Activated T-cell treated with anti-CD3 and anti-CD28 coated beads for 24 hours (primary cell): Measurements from ENCODE around the gene TET2.
A peak's percentile ranks its signal among the peaks of the same experiment; 100 is the strongest.

Source experiments
- DNase-seq: peaks from one replicate; pipeline ENCODE4 v3.0.0-alpha.2; 2020; ENCODE audit warnings: low read depth

Gene TET2

DNA sequence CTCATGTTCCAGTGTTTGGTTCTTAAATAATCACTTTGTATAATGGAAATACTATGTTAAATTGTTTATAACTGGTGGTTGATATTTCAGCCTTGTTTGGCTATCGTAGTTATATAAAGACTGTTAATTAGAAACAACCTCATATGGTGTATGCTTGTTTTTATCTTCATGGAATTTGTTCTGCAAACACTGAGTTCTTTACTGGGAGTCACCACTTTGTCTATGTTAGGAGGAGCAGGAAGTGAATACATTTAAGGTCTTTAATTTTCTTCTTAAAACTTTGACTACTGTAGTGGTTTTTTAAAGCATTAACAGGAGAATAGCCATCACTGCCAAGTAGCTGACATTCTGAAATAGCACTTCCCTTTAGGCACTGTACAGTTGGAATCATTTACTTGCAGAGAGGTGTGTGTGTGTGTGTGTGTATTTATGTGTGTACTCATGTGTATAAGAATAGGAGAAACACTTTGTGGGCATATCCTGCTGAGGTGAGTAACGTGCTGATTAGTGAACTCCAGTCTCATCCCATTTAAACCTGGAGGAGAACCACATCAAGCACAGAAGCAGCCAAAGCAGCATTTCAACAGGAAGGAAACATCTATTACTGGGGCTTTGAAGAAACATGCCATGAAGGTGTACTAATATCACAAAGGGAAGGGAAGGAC, 37.8 kb downstream of the TET2 start:
- no peak for DNase-seq

DNA sequence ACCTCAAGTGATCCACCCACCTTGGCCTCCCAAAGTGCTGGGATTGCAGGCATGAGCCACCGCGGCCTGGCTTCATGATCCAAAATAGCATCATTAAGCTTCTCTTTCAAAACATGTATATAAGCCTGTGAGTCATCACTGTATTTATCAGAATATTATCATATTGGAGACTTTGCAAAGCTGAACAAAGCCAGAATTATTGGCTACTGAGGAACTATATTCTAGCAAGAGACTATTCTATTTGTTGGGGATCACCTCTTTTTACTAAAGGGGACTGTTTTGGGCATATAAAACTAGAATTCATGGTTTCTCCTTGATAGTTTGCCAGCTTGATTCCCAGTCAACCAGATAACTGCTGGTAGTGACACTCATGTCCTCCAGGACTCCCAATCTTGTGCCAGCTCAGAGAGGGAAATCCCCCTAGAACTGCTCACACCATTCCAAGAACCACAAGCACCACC, 40.1 kb downstream of the TET2 start:
- no peak for DNase-seq

DNA sequence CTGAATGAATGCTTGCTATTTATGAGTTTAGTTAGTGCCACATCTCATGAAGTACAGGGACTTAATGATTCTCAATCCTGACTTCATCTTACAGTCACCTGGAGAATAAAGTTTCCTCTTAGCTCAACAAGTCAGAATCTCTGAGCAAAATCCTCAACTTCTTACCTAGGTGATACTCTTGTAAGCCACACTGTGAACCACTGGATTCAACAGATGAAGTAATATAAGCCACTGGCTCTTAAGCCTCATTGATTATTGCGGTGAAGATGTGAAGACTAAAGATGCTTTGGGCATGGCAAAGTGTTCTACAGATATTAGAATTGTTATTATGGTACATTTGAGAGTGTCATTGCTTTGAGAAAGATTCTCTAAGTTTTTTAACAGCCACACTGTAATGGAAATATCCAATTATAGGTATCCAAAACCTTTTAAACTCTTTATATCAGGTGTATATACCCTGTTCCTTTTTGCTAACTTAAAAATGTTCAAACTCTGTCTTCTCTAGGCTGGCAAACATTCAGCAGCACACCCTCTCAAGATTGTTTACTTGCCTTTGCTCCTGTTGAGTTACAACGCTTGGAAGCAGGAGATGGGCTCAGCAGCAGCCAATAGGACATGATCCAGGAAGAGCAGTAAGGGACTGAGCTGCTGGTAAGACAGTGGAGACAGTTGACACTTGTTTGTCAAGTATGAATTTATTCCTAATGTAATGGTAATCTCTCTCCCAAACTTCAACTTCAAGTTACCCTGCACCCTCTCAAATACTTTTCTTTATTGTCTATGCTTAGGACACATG, 43.4 kb downstream of the TET2 start:
- no peak for DNase-seq

DNA sequence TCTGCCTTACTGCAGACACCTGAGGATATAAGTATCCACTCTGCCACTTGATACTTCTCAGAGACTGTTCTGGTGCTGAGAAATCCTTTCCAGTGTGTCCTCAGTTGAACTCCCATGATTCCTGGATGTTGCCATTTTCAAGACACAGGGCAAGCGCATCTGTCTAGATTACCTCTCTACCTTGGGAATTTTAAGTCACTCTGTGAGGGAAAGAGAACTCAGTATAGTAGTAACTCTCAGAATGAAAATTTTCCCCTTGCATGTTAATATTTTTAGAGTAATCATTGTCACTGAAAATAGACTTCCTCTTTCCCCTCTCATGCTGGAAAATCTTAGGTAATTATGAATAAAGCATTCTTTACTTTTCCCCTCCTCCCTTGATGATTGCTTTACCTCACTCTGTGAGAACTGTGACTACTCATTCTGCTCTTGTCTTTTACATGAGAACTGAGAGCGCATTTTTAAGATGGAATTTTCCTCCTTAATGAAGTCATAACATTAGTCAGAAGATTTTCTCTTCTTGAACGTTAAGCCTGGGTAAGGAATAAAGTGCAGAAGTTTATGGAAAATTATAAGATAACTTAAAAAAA, 45.0 kb downstream of the TET2 start:
- peak; percentile 2 for DNase-seq

DNA sequence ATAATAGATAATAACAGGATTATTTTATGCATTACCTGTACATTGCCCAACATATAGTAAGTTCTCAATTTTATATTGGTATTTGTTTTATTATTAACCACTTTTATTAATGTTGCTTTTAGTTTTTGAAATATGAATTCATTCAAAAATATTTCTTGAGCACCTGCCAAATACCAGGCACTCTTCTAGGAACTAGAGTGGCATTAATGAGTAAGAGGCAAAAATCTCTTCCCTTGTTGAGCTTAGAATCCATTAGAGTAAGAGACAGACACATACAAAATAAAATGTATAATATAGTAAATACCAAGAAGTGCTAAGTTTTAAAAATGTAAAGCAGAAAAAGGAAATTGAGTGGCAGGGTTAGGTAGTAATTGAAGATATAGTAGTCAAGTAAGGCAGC, 45.8 kb downstream of the TET2 start:
- DNase-seq: no peak

DNA sequence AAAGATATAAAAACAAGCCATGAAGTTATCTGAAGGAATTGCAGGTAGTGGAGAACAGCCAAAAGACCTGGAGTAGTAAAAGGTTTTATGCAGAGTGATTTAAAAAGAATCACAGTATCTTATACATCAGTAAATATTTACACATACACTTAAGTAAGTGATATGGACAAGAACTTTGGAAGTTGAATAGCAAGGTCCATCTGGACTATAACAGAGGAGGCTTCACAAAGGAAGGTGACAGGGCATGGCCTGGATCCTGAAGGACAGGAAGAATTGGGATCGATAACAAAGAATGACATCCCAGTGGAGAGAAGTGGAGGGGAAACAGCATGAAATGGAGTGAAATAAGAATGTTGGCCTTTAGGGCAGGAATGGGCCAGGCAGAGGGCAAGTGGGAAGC, 46.2 kb downstream of the TET2 start:
- DNase-seq: no peak

DNA sequence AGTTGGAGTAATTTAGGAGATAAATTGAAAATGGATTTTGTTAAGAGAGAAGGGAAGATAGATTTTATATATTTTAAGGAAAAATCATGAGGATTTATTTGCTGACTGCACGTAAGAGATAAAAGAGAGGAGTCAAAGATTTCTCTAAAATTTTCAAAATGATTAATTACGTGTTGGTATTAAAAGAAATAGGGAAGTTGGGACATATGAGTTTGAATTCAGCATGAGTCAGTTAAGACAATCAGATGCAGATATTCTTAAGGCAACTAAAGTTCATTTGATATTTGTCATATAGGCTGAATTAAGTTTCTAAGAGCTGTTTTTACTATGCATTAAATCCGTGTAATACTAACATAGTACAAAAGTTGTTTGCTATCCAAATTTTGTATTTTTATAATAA, 46.9 kb downstream of the TET2 start:
- no peak for DNase-seq

DNA sequence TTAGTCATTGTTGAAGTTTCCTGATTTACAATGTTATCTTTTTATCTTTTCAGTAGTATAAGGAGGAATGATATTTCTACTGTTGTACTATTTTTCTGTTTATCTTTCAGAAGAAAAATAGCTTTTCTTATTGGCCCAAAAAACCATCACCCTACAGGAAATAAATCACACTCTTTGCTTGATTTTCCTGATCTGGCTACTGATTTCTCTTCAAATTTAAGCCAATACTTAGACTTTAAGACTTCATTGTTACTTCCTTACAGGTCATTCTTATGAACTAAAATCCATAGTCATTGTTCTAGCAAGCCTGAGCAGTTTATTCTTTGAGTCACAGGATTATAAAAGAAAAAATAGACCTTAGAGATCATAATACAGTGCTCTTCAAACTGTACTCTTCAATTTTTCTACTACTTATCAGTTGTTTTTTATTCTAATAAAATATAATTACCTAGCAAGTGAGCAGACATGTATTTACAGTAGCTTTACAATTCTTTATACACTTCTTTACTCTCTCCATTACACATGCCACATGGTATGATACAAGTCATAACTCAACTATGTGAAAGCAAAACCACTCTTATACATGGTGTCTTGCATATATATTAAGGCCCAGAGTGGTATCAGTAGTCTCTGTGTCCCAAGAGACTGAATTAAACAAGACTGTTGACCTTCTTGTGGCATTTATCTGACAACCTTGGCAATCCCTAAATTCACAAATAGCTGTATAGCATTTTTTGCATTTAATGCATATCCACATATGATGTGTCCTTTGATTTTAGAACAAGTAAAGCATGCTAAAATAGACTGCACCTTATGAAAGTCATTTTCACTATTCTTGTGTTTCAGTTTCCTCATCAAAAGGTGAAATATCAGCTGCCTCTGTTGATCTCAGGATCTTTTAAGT, 47.9 kb downstream of the TET2 start:
- no peak for DNase-seq

DNA sequence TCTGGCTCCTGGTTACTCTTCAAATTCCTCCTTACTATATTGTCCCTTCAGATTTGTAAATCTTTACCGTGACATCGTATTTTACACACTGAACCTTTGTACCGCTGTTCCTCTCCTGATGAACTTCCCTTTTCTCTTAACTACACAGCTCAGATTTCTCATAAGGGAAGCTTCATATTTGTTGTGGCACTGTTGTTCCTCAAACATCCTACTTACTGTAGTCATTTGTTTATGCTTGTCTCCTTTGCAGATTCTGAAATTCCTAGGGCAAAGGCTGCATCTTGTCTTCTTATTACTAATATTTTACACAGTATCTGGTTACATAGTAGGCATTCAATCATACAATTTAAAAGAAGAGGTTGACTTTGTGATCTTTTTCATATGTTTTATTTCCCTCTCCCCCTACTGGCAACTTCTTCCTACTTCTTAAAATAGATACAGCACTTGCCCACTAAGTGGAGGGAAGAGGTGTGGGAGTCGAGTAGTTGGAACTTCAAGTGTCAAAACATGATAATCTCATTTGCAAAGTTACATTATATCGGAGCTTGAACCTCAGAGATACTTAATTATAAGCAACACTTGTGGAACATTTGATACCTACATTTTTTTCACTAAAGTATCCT, 50.0 kb downstream of the TET2 start:
- no peak for DNase-seq

DNA sequence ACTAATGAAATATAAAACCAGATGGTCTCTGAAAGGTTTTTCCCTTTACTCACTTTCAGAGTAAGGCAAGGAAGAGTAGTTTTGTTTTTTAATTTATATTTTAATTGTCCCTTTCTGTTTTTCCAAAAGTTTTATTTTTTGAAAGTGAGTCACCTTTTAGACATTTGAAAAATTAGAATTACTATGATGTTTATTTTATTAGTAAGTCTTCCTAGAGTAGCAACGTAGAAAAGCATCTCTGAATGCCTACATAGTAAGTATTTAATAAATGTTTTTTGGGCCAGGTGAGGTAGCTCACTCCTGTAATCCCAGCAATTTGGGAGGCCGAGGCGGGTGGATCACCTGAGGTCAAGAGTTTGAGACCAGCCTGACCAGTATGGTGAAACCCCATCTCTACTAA, 51.1 kb downstream of the TET2 start:
- no peak for DNase-seq

DNA sequence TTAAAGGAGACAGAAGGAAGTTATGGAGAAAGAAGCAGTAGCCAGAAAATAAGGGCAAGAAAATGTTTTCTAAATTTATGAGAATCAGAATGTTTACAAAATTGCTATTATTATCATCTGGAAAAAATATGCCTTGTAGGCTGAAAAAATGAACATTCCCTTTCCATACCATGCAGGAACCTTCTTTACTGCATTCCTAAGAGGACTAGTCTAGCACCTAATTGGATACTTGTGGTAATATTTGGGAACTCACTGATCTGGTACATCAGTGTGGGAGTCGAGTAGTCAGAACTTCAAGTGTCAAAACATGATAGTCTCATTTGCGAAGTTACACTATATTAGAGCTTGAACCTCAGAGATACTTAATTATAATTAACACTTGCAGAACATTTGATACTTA, 51.9 kb downstream of the TET2 start:
- DNase-seq: no peak

DNA sequence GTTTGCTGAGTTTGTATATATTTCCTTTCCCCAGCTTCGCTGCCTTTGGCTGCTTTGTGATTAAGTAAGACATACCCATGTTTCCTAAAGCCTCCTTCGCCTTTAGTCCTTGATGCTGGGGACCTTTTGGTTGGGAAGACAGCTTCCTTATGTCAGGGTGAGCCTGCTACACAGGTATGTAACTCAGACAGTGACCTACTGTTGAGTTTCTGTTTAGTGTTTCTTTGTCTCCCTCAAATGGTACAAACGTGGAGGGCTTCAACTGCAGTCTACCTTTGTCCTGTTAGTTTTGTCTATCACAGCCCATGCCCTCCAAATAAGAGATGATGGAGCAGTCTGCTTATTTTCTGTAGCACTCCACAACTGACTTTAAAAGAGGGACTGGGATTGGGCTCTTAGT, 59.5 kb downstream of the TET2 start:
- DNase-seq: no peak

DNA sequence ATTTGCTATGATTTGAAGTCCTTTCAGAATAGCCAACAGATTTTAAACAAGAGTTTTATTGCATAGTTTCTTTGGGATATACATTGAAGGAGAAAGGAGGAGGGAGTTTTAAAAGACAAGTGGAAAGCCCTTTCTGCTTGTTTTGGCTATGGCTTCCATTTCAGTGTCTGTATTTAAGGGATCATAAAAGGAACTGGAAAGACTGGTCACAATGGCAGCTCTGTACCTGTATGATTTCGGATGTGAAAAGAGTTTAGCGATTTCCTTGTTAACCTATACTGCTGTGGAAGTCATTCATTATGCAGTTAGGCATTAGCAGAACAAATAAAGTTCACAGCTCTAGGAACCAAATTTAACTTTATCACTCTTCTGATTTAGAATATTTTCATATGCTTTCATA, 60.7 kb downstream of the TET2 start:
- DNase-seq: no peak

DNA sequence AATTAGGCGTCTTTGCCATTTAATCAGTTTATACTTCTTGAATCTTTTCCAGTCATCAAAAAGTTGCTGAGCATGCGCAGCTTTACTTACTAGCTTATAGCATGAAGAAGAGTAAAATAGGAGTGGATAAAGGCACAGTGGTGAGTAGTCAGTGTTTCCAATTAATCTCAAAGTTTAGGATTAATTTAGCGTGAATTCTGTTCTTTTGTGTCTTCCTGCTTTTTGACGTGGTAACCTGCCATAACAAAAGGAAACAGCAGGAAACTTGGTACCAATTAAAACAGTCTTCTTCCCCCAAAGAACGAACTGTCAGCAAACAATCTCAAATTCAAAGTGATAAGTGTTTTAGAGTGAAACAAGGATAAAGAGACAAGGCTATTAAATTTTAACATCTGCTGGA, 61.9 kb downstream of the TET2 start:
- DNase-seq: no peak

DNA sequence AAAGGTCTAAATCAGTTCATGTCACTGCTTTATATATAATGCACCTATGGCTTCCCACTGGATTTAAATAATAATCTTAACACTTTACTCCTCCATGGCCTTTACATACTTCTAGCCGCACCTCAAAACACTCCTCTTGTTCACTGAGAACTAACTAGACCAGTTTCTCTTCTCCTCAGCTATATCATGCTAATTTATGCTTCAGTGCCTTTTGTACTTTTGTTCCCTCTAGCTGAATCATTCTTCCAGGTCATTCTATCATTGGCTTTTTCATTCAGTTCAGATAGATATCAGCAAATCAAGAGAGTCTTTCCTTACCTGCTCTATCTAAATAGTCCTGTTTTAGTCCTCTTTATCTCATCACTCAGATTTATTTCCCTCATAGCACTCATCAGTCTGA, 64.2 kb downstream of the TET2 start:
- no peak for DNase-seq

DNA sequence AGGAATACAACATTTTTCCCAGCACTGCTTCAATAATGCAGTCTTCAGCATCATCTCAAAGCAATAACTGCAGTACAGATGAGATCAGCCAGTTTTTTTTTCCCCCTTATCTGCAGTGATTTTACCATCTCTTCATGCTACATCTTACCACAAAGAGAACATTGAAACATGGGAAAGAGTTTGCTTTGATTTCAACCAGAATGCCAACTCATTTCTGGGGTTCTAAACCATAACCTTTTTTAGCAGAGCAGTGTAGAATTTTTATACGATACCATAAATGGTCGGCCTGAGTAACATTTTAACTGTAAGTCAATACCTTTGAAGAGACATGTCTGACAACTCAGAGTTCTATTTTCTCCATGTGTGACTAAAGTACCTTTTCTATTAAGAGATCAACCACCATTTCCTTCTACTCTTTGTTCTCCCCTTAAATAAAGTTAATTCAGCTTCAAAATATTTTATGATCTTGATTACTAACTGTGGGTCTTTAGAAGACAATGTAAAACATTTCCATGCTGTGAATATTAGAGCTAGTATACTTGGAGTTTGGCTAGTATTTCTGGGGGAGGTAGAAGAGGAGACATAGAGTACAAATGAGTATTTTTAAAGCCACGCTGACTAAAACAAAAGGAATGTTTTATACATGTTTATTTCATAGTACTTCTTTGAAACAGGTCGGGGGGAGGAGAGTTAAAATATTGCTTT, 69.1 kb downstream of the TET2 start:
- no peak for DNase-seq

DNA sequence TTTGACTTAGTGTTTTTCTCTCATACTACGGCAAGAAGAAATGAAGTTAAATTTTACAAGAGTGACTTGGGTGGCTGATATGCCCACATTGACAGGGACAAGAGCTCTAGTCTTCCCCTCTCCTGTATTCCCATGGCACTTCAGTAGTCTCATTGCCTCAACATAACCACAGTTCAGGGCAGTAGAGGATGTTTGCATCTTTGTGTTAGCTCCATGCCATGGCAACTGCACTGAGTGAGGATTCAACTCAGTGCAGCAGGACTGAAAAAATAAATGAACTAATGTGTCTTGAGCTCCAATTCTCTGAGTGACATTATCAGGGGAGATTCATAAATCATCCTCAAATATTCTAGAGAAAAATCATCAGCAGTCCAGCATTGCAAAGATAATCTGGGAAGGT, 78.8 kb downstream of the TET2 start:
- no peak for DNase-seq

DNA sequence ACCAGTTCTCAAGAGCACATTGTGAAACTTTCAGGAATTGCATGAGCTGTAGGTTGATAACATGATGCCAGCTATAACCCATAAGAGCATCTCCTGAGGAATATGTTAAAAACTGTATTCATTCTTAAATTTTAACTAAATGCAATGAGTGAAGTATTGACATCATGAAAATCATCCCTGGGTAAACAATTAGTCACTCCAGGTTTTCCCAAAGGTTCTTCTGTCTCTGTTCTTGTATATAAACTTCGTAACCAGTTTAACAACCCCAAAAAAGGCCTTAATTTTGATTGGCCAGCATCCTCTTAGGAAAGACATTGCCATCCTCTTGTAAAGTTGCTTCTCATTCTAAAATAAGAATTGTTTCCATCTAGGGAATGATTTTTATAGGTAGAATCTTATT, 80.4 kb downstream of the TET2 start:
- no peak for DNase-seq

DNA sequence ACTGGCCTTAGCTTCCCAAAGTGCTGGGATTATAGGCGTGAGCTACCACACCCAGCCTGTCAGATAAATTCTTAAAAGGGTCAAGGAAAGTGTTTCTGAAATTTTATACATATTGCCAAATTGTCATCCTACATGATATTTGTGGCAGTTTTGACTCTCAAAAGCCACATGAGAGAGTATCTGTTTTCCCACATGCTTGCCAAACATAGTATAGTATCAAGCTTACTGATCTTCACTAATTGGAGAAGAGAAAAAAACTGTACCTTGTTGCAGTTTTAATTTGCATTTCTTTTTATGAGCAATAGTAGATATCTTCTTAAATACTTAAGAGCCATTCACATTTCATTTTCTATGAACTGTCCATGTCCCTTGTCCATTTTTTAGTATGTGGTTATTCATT, 83.6 kb downstream of the TET2 start:
- DNase-seq: no peak

DNA sequence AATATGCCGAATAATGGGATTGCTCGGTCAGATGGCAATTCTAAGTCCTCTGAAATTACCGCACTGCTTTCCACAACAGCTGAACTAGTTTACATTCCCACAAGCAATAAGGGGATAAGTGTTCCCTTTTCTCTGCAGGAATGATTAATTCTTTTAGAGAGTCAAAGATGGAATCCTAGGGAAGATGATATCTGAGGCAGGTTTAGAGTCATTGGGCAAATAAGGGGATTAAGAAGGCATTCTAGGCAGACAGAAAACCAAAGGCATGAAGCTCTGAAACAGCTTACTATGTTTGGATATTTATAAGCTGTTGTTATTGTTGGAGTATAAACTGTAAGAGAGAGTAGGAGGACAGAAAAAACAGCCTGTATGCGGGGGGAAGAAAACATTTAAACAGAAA, 85.7 kb downstream of the TET2 start:
- DNase-seq: no peak

DNA sequence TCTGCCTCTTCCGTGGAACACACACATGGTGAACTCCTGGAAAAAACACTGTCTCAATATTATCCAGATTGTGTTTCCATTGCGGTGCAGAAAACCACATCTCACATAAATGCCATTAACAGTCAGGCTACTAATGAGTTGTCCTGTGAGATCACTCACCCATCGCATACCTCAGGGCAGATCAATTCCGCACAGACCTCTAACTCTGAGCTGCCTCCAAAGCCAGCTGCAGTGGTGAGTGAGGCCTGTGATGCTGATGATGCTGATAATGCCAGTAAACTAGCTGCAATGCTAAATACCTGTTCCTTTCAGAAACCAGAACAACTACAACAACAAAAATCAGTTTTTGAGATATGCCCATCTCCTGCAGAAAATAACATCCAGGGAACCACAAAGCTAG, 87.9 kb downstream of the TET2 start:
- DNase-seq: no peak
